Ammon's horn (tissue), 1 donor: ENCODE results near the gene PLAC1.

Experiments used
- DNase-seq: peaks from one replicate; pipeline ENCODE4 v3.0.0-alpha.2; 2016; ENCODE audit warnings: low spot score

PLAC1 gene

DNA sequence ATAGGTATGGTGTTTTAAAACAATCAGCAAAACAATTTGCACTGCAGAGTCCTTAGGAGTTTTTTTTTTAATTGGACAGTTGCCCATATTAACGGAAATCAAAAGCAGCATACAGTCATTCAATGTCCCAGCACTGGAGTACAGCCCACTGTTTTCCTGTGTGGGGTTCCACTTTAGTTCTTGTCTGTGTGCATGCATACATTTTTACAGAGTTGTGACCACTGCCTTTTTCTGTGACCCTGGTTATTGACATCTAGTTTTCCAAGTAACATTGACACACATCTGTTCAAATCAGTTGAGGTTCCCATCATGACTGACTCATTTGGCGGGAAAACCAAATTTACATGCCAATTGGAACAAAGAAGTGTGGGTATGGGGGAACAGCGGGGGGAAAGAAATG is 115.0 kb downstream of the PLAC1 start:
- DNase-seq: no peak

DNA sequence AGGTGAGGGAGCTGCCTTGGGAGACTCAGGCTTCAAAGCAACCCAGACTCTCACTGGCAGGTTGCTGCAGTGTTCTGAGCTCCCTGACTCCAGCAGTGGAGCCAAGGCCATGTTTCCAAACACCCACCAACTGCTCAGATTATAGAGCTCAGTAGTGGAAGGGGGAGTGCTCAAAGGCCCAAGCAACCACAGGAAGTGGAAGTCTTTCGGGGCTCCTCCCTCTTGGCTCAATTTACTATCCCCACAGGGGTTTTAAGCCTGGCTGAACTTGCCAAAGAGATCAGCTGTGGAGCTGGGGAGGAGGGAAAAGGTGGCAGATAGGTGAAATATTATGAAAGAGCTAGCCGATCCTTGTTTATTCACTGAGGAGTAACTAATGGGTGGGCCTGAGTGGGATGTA is 115.8 kb downstream of the PLAC1 start:
- no peak for DNase-seq

DNA sequence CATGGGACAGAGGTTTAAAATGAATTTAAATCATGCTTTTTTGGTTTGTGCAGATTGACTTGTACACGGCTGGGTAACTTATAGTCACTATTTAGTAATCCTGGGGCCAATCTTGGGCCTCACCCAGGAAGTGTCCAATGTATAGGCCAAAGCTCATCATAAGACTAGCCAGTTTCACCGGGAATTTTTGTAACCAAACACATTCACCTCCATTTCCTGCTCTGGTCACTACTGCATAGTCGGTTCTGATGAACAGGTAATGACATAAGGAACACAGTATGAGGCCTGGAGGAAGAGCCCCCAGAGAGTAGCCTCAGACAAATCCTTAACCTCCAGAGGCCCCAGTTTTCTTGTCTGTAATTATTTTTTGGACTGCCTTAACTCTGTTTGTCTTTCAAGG is 116.4 kb downstream of the PLAC1 start:
- DNase-seq: no peak

DNA sequence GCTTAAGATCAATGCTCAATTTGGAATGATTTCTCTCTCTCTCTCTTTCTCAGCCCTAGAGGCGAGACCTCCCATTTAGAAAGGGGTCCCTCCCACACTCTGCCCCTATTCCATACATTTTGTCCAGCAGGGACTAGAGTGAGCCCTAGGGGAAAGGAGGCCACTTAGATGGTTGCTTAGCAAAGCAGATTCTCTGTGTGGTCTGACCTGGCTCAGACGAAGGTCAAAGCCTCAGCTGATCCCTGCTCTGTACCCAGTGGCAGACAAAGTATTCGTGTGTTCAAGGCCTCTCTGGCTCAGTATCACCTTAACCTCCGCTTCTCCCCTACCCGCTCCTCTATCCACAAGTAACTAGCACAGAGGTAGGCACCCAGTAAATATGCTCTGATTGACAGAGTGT is 120.0 kb downstream of the PLAC1 start:
- no peak for DNase-seq

DNA sequence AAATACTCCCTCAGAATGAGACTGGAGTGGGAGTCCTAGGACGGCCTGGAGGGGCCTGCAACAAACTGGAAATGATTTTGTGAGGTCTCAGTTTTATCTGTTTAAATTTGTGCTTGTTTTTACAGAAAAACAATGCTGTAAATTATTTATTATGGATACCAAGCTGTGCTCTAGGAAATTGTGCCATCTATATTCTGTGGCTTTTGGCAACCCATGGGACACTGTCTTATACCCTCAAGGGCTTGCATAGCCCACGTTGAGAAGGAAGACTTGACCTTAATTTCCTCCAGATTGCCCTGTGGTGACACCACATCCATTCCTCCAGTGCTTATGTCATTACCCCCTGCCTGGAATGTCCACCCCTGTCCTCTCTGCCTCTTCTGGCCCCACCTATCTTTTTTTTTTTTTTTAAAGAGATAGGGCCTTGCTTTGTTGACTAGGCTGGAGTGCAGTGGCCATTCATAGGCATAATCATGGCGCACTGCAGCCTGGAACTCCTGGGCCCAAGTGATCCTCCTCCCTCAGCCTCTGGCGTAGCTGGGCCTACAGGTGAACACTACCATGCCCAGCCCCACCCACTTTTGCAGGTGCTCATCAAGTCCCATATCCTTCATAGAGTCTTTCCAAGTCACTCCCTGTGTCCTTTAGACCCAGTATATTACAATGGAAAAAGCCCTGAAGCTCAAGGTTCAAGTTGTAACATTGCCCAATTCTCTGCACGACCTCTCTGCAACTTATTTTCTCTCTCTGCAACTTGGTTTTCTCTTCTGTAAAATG is 120.9 kb downstream of the PLAC1 start:
- no peak for DNase-seq

DNA sequence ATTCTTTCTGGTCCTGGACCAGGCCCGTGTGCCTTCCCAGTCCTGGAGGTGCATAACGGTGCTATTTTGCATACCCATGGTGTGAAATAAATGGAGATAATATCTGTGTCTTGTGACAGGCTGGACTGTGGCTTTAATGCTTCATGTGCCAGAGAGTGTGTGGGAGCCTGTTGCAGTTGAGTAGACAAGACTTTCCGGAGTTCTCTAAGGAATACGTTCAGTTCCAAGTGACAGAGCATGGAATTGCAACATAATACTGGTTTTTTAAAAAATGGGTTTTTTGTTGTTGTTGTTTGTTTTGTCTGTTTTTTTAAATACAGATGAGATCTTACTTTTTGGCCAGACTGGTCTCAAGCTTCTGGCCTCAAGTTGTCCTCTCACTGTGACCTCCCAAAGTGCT is 124.3 kb downstream of the PLAC1 start:
- no peak for DNase-seq

DNA sequence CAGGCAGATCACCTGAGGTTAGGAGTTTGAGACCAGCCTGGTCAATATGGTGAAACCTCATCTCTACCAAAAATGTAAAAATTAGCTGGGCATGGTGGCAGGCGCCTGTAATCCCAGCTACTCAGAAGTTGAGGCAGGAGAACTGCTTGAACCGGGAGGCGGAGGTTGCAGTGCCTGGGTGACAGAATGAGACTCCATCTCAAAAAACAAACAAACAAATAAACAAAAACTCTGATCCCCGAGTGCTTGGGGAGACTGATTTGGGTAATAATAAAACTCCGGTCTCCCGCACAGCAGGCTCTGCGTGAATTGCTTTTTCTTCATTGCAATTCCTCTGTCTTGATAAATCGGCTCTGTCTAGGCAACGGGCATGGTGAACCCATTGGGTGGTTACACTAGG is 124.9 kb downstream of the PLAC1 start:
- DNase-seq: no peak

DNA sequence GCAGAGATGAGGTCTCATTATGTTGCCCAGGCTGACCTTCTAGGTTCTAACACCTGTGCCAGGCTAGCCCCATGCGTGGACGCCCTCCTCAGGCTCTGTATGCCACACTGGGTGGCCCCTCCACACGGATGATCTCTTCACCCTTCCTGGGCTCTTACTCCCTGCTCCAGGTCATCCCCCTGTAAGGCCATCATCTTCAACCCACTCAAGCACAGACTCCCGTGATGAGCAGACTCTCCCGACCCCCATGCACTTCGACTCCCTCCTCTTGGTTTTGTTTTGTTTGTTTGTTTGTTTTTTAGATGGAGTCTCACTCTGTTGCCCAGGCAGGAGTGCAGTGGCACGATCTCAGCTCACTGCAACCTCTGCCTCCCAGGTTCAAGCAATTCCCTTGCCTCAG is 127.4 kb downstream of the PLAC1 start:
- DNase-seq: no peak

DNA sequence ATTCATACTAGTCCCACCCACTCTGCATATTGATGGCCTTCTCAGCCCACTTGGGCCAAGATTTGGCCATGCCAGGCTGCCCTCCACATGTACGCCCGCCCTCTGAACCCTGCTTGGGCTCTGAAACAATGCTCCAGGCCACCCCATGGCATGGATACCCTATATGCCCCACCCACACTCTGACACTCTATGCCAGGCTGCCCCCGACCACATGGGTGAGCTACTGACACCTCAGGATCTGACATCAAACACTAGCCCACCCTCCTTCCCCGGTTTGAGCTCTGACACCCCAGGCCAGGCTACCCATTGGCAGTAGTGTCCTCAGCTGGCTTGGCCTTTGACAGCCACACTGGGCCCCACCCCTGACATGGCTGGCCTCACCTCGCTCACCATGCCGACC is 128.8 kb downstream of the PLAC1 start:
- no peak for DNase-seq

DNA sequence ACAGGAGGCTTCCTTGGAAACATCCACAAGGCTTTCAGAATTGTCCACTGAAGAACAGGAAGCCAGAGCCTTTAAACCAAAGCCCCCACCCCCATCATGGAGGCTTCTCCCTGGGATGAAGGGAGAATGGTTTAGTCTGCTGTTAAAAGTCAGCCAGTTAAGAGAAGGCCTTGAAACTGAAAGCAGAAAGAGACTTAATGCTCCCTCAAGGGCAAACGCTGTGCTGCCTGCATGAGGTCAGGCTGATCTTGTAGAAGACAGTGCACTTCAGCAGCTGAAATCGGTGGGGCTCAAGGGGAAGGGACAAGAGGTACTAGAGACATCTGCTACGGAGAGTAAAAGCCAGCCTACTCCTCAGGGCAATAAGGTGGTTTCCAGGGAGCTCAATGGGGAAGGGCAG is 129.3 kb downstream of the PLAC1 start:
- DNase-seq: no peak

DNA sequence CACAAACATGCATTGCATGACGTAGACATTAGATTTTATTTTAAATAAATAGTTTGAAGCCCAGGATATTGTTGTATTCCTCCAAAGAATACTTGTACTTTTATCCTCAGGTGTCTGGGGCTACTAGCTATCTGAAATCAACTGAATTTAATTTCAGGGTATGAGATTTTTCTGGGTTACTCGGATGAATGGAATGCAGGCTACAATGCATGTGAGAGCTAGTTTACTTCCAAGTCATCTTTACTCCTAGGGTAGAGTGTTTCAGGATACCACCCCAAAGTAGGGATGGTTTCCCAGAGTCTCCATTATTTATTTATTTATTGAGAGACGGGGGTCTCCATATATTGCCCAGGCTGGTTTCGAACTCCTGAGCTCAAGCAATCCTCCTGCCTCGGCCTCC is 131.9 kb downstream of the PLAC1 start:
- no peak for DNase-seq

DNA sequence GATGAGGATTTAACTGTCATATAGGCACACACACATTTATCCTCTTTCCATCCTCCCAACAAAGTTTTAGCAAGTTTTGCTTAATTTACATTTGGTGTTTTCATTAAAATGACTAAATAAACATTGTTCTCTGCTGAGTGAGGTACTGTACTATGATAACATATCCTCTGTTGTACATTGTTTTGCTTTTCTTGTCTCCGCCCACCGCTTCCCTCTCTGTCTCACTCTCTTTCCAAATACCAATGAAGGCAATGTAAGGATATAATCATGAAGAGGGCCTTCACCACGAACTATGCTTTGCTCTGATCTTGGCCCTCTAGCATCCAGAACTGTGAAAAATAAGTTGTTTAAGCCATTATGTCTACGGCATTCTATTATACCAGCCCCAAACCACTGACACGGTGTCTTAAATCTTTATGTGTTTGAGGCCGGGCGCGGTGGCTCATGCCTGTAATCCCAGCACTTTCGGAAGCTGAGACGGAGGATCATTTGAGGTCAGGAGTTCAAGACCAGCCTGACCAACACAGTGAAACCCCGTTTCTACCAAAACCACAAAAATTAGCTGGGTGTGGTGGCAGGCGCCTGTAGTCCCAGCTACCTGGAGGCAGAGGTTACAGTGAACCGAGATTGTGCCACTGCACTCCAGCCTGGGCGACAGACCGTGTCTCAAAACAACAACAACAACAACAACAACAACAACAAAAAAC is 133.0 kb downstream of the PLAC1 start:
- DNase-seq: no peak

DNA sequence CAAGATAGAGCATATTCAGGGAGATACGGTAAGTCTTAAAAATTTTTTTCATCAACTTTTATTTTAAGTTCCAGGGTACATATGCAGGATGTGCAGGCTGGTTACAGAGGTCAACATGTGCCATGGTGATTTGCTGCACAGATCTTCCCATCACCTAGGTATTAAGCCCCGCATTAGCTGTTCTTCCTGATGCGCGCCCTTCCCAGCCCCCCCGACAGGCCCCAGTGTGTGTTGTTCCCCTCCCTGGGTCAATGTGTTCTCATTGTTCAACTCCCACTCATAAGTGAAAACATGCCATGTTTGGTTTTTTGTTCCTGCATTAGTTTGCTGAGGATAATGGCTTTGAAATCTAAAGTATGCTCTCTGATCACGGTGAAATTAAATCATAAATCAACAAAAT is 134.1 kb downstream of the PLAC1 start:
- DNase-seq: no peak

DNA sequence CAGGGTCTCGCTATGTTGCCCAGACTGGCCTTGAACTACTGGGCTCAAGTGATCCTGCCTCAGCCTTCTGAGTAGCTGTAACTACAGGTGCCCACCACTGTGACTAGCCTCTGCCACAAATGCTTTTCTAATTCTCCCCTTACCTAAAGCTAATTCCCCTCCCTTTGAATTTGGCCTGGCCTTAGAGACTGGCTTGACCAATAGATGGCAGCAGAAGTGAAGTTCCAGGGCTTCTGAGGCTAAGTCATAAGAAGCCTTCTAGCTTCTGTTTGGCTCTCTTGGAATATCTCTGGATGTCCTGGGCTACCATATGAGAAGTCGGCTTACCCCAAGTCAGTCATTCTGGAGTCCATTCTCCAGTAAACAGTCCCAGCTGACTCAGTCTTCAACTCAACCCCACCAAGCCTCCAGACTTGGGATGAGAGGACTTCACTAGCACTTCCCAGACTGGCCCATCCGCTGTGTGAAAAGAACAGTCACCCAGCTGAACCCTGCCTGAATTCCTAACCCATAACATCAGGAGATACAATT is 137.3 kb downstream of the PLAC1 start:
- DNase-seq: peak; percentile 14
